Bronchus fibroblast of lung (primary cell): Measurements from ENCODE around the gene HMX2. TPM values are rescaled to one million over a fixed set of nuclear protein-coding genes. Genes with fewer than 3 reads are reported as not detected.

Source experiments
- total RNA-seq: library from RNA; depleted of rRNA; stranded (reverse); fragments of >200 nt; gene quantifications from 2 replicates; pipeline ENCODE4 v1.2.3, GENCODE V29; 2015

The HMX2 gene, protein sequence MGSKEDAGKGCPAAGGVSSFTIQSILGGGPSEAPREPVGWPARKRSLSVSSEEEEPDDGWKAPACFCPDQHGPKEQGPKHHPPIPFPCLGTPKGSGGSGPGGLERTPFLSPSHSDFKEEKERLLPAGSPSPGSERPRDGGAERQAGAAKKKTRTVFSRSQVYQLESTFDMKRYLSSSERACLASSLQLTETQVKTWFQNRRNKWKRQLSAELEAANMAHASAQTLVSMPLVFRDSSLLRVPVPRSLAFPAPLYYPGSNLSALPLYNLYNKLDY
- total RNA-seq, result not detected in 2 replicates

DNA sequence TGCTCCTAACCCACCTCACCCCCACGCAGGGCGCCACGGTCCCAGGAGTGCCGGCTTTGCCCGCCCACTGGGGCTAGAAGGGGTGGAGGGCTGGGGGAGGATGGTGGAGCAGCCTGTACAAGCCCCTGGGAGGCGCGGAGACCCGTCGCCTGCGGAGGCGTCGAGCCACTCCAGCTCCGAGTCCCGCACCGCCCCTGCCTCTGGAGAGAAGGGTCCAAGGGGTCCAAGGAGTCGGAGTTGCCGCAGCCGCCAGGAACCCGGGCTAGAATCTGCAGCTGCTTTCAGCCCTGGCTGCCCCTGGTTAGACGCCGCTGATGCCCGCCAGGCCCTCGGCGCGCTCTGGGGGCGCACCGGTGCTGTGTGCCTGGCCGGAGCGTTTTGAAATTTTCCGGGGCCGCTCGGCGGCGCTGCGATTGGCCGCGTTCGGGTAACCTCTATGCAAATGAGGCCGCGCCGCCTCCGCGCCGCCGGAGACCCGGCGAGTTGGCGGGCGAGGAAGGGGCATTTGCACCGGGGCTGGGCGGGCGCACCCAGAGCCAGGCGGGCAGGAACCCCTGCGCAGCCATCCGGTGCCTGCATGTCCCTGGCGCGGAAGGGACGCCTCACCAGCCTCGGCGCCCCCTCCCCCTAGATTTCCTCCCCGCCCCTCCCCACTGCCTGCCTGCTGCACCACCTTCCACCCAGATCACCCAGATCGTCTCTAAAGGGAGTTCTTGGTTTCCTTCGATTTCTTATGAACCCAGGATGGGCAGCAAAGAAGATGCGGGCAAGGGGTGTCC lies at the start of gene HMX2:
HMX2 (plus strand) TSS at position 502 of the 779 bp plus-strand sequence; CDS start at position 745, 243 bp downstream.

DNA sequence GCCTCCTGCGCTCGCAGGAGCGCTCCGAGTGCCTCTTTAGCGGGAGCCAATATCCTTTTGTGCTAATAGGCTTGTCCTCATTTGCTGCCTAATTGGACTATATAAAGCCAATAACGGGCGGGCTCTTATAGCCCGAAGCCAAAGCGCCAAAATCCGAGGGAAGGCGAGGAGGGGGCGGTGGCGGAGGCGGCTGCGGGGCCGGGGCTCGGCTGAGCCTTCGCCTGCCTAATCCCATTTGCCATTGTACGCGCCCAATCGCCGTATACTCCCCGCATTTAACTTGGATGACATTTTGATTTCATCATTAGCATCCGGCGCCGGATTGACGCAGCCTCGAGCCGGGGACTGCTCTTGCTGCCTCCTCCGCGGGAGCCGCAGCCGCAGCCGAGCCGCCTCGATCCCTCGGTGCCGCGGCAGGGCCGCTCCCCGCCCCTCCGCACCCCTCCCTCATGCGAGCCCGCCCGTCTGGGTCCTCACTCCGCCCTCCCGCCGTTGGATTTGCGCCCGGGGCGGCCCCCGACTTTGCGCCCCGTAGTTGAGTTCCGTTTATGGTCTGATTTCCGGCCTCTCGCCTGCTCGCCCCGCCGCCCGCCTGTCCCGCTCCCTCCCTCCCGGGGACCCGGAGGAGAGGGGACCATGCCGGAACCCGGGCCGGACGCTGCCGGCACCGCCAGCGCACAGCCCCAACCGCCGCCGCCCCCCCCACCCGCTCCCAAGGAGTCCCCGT lies 12.4 kb upstream of the HMX2 start, which contains the start of gene HMX3:
HMX3 (plus strand) TSS at position 556 of the 727 bp plus-strand sequence; CDS start at position 637, 81 bp downstream.

DNA sequence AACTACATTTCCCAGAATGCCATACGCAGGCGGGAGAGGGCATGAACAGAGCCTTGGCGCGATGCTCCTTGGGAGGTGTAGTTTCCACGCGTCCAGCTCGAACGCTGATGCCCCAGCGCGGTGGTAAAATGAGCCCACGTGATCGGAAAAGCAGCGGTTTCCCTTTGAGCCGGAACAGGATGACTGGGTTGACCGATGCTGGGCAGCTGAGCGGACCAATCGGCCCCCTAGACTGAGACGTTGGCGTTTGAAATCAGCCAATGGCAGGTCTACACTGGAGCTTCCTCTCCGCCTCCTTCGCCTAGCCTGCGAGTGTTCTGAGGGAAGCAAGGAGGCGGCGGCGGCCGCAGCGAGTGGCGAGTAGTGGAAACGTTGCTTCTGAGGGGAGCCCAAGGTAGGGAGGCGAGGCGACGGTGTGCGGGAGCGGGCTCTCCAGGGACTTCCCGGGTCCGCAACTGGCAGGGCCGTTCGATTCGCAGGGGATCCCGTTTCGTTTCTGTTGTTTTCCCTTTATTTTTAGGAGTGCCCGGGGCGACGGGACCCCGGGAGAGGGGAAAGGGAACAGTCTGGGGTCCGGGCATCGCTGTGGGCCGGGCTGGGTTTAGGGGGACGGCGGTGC lies 6.3 kb downstream of the HMX2 start, which contains the start of gene BUB3:
BUB3 (plus strand) TSS at position 311 of the 619 bp plus-strand sequence. CDS start 516 bp downstream, outside the sequence.

Other genes starting within 250 kb of the HMX2 start
- gene FAM24A, start 237.5 kb upstream of the HMX2 start, total RNA-seq, result not detected in 2 replicates
- 5.4 and 5.8 TPM in 2 replicates for gene C10orf88, start 193.9 kb upstream of the HMX2 start, total RNA-seq
- gene PSTK, start 167.7 kb upstream of the HMX2 start, total RNA-seq, result 3.5 and 4.6 TPM in 2 replicates
- 1.6 and 1.7 TPM in 2 replicates for gene IKZF5, start 139.3 kb upstream of the HMX2 start, total RNA-seq
- gene ACADSB, start 139.1 kb upstream of the HMX2 start, total RNA-seq, result 4.8 and 5.7 TPM in 2 replicates
- gene HMX3, start 12.2 kb upstream of the HMX2 start, total RNA-seq, result not detected in 2 replicates
- gene BUB3, start 6.3 kb downstream of the HMX2 start, total RNA-seq, result 231 and 240 TPM in 2 replicates